LoVo (cell line): Measurements from ENCODE around the gene CTPS2.
A peak's percentile ranks its signal among the peaks of the same experiment; 100 is the strongest.
"Not testable (repeated sequence)": the region's sequence is repeated elsewhere in the genome, so short reads cannot be mapped to it uniquely, and the experiment has no call there.

Experiments
- DNase-seq: peaks from one replicate; pipeline ENCODE4 v3.0.0-alpha.2; 2016; ENCODE audit warnings: low spot score

CTPS2 gene

DNA sequence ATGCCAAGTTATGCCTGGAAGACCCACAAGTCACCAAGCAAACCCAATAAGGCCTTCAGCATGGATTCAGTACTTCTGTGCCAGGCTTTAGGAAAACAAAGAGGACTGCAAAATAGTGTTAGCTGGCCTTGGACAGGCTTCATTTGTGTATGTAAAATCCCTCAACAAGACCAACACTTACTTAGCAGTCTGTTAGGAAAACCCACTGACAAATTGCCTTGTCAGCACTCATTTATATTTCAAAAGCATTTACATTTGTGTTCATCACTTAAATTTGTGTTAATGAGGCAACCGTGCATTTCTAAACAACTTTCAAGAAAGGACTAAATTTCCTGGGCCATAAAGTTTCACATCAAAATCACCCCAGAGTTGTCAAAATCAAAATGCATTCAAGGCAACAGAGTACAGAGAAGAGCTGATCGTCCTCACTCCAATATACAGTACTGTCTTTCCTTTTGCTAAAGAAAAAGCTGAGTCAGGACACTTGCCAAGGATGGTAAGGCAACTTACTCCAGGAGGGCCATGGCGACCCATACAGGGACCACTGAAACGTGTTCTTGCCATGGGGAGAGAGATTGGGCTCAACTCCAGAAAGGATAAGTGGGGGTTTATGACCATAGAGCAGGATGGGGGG lies 61.0 kb downstream of the CTPS2 start:
- DNase-seq, result no peak

DNA sequence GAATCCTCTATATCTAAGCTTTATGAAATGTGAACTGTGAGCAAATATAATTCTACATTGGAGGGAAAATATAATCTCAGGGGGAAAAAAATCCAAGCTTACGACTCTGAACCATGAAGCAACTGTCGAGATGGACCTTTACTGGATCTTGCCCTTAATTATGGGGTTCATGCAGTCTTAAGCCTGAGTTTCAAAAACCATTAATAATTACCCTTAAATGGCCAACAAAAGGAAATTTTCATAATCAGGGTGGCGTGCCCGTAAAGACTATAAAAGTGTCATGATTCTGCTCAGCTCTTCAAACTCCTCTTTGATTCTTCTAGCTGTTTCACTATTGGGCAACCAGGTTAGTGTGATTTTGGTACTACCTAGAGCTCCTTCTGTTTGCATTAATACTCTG lies 62.6 kb downstream of the CTPS2 start, which contains the start of gene S100G:
Gene S100G (plus strand): TSS at position 301 of the 400 bp plus-strand sequence. CDS start 849 bp downstream, outside the sequence.
- no peak for DNase-seq

DNA sequence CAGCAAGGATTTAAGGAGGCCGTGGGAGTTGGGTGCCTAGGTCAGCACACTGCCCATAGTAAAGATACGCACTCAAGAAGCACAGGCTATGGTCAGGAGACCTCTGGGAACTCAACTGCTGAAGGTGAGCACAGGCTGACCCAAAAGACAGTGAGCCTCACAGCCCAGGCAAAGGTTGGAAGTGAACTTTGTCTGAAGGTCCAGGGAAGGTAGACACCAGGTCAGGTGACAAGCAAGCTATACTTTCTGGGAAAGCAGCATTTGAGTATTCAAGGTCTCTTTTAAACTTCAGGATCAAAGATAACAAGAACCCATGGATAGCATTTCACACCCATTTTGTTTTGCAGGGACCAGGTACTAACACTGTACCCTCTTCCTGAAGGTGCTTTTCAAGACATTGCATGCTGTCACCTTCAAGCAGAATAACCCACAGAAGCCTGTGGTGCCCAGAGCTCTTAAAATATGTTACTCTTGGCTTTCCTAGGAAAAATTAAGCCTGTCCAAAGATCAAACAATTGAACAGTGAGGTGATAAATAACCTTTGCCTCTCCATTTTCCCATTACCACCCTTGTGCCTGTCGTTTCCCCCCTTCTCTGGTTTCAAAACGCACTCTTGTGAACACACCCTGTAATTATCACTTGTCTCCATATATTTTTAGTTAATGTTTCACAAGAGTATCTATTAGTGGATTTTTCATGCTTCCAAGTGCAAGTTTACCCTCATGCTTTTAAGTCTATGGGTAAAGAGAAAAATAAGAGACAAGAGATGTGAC lies 65.9 kb downstream of the CTPS2 start:
- peak; percentile 8 for DNase-seq

DNA sequence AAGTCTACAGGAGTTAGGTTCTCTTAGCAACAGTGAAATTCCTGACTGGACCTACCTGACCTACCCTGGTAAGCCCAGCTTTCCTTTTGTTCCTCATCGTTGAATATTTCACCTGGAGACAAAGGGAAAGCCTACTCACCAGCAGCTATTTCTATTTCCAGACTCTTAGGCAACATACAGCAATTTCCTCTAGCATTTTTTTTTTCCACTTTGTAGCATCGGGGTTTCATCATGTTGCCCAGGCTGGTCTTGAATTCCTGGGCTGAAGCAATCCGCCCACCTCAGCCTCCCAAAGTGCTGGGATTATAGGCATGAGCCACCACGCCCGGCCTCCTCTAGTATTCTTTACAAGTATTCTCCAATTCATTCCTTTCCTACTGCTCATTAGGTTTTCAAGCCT lies 69.3 kb downstream of the CTPS2 start:
- DNase-seq, result no peak

DNA sequence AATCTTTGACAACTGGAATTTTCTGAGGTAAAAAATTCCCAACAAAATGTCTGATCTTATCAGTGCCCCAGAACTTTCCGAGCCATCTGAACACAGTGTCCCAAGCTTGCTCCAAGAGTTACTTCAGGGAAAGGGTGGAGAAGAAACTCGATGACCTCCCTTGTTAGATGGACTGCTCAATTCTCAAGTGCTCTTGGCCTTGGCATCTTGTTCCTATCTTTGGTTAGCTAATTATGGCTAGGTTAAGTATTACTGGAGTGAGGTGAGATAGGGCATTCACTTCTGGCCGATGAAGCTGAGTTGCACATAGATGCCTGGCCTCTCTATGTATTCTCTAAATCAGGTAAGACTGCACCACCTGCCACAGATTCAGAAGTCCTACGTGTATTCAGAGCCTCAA lies 71.6 kb downstream of the CTPS2 start:
- no peak for DNase-seq

DNA sequence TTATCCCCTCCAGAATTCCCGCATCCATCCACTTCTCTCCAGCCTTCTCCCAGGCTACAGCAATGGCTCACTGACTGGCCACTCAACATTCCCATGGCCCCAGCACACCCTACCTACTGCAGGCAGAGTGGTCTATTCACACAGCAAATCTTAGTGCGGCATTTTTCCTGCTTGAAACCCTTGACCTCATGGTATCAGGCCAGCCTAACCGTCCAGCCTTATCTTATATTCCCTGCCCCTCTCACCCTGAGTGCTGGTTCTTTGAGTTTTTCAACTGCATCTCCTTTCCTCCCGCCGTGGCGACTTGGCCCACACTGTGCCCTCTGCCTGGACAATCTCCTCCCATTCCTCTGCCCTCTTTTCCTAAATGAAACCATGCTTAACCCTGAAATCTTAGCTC lies 72.5 kb downstream of the CTPS2 start:
- no peak for DNase-seq

DNA sequence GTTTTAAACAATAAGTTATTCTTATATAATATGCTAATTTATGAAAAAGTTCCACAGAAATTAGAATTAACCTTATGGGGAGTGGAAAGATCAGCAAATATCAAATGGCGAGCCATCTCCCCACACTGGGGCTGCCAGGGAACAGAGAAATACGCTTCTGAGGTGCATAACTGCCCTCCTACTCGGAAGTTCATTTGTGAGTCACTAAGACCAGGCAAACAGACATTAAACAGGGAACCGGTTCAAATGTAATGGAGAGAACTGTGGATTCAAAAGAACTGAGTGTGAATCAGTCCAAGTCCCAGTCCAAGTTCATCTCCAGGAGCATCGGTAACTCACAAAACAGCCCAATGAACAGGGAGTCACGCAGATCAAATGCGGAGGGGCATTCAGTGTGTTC lies 73.9 kb downstream of the CTPS2 start:
- no peak for DNase-seq

DNA sequence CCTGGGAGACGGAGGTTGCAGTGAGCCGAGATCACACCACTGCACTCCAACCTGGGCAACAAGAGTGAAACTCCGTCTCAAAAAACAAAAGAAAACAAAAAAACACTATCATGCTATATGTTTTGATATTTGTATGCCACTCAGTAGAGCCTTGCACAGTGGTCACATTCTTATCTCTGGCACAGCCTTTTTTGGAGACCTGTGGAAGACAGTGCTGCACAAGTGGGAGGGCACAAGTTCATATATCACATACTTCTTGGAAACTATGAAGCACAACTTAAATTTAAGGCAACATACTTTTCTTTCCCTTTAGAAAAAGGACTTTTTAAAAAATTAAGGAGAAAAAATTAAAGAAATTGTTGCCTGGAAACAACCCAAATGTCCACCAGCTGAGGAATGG lies 76.9 kb downstream of the CTPS2 start:
- no peak for DNase-seq

DNA sequence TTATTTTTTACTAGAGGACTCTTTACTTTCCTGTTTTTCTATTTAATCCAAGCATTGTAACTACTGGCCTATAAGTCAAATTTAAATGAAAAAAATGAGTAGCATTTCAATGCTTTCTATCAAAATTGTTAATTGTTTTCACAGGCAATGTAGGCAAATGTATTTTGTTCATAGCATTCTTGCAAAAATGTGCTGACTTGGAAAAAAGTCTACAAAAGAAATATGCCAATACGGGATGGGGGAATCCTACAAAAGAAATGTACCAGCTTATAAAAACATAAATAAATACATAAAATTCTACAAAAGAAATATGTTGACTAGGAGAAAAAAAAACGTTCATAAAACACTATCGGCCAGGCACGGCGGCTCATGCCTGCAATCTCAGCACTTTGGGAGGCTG lies 77.4 kb downstream of the CTPS2 start:
- no peak for DNase-seq

DNA sequence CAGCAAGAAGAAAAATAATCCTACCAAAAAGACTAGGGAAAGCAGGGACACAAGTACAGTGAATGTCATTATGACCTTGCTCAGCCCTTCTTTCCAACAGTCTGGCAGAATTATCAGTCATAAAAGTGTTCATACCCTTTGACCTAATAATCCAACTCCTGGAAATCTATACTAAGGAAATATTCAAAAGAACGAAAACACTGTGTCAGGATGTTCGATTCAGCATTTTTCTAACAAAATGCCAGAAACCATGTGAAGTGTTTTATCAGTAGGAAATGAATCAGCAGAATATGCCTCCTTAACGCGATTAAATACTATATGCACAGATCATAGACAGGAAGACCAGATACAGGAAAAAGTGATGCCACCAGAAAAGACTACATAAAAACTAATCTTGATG lies 78.7 kb downstream of the CTPS2 start:
- no peak for DNase-seq

DNA sequence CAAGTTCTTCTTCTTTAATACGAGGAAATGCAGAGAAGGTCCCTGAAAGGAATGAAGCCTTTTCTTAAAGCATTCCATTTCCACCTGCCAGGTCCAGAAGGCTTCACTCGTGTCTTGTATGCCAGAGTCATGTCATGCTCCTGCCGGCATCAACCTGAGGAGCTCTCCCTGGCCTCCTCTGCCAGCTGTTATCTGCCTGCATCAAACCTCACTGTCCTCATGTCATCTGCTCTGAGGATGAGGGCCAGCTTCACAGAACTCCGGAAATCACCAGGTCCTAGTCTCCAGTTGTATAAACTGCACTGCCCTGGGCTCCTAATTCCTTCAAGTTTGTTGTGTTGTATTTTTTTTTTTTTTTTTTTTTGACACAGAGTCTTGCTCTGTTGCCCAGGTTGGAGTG lies 82.6 kb downstream of the CTPS2 start:
- no peak for DNase-seq

DNA sequence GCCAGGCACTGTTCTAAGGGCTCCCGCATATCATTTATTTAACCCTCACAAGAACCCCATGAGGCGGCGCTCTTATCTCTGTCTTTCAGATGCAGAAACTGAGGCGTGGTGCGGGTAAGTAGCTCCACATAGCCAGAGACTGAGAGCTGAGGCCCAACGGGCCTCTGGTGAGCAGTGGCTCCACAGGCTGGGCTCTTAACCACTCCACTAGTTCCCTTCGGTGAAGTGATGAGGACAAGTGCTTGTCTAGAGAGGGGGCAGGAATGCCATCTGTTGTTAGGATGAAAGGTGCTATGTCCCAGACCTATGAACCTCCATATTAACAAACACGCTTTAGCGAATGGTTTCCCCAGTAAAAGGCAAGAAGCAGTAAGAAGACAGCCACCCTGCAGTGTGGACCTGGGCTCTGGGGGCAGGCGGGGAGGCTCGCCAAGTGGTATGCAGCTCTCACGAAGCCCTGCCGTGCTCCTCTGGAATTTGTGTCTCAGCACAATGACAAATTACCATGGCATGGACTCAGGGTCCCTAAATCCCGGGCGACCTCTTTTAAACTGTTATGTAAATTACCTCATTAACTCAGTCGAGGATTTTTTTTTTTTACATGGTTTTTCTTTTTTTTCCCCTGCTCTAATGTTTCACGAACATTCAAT lies 83.4 kb downstream of the CTPS2 start:
- no peak for DNase-seq

DNA sequence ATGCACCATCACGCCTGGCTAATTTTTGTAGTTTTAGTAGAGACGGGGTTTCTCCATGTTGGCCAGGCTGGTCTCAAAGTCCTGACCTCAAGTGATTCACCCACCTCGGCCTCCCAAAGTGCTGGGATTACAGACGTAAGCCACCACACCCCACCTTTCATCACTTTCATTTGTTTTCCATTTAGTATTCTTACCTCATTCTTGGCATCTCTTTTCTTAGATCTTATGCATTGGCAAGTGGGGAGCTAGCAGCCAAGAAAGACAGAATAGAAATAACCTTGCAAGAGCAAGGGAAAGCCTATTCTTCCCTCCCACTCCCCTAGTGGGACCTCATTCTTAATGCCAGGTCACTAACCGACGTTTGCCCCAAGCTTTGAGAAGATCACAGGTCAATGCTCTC lies 84.0 kb downstream of the CTPS2 start:
- DNase-seq, result not testable (repeated sequence)

DNA sequence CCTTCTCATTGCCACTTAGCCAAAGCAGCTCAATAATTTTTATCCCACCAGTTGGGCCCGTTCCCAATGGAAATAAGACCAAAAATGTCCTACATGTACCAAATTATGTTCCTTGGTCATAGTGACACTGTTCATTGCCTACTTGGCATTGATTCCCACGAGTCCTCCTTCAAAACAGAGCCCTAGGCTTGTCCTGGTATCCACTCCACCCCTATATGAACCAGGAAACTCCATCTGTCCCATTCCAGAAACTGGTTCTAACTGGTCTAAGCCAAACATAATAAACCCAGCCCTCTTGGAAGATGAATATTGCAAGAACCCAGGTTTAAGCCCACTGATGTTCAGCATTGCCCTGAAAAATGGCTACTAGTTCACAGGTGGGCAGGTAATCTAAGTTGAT lies 93.4 kb downstream of the CTPS2 start:
- no peak for DNase-seq

DNA sequence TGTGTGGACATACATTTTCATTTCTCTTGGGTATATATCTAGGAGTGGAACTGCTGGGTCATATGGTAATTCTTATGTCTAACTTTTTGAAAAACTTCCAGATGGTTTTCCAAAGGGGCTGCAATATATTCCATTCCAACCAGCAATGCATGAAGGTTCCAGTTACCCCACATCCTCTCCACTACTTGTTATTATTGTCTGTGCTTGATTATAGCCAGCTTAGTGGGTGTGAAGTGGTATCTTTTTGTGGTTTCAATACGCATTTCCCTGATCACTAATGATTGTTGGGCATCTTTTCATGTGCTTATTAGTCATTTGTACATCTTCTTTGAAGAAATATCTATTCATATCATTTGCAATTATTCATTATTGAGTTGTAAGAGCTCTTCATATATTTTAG lies 94.0 kb downstream of the CTPS2 start:
- DNase-seq, result no peak

DNA sequence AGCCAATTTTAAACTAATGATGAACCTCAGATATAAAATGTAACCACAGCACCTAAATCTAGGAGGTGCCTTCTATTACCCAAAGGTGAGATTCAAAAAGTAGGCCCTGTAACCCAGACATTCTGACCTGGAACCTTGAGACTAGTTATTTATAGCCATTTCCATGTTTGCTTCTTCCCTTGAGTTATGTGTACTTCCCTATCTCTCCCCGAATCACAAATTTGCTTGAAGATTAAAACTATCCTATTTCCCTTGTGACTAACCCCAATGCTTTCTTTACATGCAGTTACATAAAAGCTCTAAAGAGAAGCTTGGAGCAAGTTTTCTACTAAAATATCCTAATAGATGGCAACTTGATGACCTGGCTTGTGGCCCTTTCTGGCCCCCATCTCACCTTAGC lies 95.1 kb downstream of the CTPS2 start:
- DNase-seq, result no peak

DNA sequence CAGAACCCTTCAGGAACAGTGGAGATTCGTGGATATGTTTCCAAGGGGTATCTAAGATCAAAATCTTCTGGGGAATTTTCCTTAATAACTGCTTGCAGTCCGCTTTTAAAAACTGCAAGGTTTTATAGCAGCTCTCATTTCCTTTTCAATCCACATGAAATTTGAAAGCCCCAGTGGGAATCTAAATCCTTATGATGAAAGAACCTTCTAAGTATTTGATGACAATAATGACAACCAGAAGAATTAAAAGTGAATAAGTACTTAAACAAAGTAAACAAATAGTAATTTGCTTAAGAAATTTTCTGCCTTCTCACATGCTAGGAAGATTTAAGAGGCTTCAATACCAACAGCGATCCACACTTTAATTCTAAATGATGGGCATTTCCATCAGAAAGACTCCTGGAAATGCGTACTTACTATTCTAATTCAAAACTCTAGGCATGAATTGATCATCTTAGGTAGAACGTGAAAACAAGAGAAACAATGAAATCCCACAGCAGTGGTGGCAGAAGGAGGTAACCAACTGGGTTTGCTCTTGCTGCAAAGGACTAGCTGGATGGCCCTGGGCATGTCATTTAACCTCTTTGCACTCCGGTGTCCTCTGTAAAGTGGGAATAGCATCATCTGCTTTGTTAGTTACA lies 100.1 kb downstream of the CTPS2 start:
- no peak for DNase-seq

DNA sequence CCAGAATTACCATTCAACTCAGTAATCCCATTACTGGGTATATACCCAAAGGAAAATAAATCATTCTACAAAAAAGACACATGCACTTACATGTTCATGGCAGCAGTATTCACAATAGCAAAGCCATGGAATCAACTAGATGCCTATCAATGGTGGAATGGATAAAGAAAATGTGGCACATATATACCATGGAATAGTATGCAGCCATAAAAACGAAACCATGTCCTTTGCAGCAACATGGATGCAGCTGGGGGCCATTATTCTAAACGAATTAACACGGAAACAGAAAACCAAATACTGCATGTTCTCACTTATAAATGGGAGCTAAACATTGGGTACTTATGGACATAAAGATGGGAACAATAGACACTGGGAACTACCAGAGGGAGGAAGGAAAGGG lies 101.8 kb downstream of the CTPS2 start:
- not testable (repeated sequence) for DNase-seq

DNA sequence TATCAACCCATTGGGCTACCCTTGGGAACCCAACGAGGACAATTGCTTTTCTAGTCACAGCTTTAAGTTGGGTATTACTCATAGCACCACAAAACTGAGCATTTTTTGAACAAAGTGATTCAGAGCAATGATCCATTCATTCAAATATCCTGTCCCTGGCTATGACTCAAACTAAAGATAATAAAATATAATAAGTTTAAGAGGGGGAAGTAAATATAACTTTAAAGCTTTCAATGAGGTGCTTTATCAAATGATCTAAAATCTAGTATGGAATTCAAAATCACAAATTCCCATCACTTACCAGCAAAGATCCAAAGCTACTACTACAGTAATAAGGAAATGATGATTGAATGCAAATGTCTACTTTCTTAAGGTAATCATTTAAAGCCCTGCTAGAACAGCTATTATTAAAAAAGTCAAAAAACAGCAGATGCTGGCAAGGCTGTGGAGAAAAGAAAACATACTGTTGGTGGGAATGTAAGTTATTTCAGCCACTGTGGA lies 102.3 kb downstream of the CTPS2 start:
- peak; percentile 7 for DNase-seq

DNA sequence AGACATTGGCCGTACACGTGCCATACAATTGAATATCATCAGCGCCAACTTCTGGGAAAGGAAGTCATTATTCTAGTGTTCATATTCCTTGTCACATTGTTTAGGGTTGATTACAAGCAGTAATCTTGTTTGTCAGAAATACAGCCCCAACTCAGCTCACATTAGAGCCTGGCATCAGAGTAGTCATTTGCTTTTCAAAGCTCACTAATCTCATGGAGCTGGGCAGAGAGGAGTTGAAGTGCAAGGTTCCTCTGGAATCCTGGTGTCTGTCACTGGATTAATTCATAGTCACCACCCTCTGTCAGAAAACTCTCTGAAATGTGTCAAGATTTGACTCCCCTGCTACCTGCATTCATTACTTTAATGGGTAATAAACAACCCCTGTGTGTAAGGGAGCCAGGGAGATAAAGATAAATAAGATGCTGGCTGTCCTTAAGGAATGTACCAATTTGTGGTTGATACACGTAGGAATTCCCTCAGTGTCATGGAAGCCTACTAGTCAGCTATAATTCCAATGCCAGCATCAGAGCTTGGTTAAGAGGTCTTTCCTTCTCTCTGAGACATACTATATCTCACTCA lies 106.2 kb downstream of the CTPS2 start:
- no peak for DNase-seq

DNA sequence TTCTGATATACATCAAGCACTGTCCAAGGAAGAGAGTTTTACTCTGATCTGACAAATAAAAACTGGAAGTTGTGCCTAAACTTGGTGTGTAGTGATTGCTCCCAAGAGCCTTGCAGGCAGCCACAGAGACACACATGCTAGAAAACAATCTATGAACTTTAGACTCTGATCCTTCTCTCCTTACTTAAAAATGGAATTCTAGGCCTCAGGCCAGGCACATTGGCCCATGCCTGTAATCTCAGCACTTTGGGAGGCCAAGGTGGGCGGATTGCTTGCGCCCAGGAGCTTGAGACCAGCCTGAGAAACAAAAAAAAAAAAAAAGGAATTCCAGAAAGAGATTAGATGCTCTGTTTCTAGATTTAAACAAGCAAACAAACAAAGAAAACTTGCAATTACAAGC lies 108.1 kb downstream of the CTPS2 start:
- DNase-seq, result peak; percentile 1

DNA sequence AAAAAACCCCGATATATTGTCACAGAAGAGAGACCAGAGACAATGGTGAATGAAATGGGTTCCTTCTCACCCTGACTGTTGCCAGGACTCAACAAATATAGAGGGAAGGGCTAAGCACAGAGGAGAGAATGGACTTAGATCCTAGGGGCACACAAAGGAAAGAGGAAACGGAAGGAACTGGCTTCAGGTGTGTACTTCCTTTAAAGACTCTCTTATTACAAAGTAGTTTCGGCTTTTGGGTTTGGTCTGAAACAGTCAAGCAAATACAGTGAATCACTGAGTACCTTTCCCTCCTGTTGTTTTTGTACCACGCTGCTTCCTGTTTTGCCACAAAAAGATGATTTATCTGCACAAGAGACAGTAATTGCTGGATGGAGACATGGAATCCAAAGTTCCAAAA lies 108.6 kb downstream of the CTPS2 start:
- DNase-seq, result peak; percentile 24
